OCI-LY7 (cell line): ENCODE results near the gene CCDC185.

Experiments used
- EZH2phosphoT487 ChIP-seq: fragments of 200-600 bp; sonication (generic); IDR thresholded peaks from 2 replicates; pipeline ENCODE4 v1.6.1; 2018; ENCODE audit warnings: low read depth, borderline replicate concordance, mild to moderate bottlenecking, mixed run types, antibody characterized with exemption, low read length, moderate library complexity, mixed read lengths
- TF ChIP-seq, protein P1 (sequence below): fragments of 200-600 bp; sonication (generic); conservative IDR thresholded peaks from 2 replicates; pipeline ENCODE4 v1.5.1; 2014; ENCODE audit warnings: mild to moderate bottlenecking, antibody characterized with exemption, low read length, moderate library complexity, mixed read lengths

DNA sequence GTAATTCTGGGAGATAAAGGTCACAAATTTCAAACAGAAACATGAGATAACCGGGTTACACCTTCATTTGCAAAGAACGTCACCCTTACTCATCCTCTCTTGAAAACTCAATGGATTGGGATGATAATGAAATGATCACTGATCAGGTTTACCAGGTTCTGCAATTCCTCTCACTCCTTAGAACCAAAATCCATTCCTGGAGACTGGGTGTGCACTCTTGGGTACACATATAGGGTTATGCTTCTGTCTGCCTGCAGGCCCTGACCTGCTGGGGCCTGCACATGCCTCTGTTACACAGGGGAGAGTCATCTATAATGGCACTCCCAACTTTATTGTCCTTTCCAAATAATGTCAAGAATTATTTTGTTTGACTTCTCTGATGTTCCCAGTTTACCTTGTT lies 37.5 kb upstream of the CCDC185 start:
- TF ChIP-seq EZH2phosphoT487: no peak
- TF ChIP-seq, protein P1, sequence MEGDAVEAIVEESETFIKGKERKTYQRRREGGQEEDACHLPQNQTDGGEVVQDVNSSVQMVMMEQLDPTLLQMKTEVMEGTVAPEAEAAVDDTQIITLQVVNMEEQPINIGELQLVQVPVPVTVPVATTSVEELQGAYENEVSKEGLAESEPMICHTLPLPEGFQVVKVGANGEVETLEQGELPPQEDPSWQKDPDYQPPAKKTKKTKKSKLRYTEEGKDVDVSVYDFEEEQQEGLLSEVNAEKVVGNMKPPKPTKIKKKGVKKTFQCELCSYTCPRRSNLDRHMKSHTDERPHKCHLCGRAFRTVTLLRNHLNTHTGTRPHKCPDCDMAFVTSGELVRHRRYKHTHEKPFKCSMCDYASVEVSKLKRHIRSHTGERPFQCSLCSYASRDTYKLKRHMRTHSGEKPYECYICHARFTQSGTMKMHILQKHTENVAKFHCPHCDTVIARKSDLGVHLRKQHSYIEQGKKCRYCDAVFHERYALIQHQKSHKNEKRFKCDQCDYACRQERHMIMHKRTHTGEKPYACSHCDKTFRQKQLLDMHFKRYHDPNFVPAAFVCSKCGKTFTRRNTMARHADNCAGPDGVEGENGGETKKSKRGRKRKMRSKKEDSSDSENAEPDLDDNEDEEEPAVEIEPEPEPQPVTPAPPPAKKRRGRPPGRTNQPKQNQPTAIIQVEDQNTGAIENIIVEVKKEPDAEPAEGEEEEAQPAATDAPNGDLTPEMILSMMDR: no peak
